ENCODE data around the gene PACRG.

DNA sequence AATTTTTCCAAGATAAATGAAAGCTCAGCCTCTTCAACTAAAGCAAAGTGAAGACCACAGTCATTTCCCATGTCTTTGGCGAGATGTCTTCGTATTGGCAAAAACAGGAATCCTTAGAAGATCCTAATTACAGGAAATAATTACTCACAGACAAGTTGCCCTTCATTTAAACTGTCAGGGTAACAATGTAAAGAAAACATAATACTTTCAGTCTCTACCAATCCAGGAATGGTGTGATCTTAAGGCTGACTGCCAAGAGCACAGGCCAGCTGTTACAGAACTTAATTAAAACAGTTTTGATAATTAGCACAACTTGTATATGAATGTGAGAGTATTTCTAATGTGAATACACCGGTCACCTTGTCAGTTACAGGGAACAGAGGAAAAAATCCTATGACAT is 292.2 kb downstream of the PACRG start:
- TF ChIP-seq, protein P1, sequence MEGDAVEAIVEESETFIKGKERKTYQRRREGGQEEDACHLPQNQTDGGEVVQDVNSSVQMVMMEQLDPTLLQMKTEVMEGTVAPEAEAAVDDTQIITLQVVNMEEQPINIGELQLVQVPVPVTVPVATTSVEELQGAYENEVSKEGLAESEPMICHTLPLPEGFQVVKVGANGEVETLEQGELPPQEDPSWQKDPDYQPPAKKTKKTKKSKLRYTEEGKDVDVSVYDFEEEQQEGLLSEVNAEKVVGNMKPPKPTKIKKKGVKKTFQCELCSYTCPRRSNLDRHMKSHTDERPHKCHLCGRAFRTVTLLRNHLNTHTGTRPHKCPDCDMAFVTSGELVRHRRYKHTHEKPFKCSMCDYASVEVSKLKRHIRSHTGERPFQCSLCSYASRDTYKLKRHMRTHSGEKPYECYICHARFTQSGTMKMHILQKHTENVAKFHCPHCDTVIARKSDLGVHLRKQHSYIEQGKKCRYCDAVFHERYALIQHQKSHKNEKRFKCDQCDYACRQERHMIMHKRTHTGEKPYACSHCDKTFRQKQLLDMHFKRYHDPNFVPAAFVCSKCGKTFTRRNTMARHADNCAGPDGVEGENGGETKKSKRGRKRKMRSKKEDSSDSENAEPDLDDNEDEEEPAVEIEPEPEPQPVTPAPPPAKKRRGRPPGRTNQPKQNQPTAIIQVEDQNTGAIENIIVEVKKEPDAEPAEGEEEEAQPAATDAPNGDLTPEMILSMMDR (IDR thresholded peaks at IDR 0.05), result no peak
- no peak for TF ChIP-seq MXD4 (CRISPR knock-in tag; IDR thresholded peaks at IDR 0.05; ENCODE audit: borderline replicate concordance)
- TF ChIP-seq, protein P2, sequence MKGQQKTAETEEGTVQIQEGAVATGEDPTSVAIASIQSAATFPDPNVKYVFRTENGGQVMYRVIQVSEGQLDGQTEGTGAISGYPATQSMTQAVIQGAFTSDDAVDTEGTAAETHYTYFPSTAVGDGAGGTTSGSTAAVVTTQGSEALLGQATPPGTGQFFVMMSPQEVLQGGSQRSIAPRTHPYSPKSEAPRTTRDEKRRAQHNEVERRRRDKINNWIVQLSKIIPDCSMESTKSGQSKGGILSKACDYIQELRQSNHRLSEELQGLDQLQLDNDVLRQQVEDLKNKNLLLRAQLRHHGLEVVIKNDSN (CRISPR knock-in tag; IDR thresholded peaks at IDR 0.05), result no peak
- TF ChIP-seq, protein P3, sequence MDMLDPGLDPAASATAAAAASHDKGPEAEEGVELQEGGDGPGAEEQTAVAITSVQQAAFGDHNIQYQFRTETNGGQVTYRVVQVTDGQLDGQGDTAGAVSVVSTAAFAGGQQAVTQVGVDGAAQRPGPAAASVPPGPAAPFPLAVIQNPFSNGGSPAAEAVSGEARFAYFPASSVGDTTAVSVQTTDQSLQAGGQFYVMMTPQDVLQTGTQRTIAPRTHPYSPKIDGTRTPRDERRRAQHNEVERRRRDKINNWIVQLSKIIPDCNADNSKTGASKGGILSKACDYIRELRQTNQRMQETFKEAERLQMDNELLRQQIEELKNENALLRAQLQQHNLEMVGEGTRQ (CRISPR knock-in tag; IDR thresholded peaks at IDR 0.05), result no peak
- TF ChIP-seq, protein P4, sequence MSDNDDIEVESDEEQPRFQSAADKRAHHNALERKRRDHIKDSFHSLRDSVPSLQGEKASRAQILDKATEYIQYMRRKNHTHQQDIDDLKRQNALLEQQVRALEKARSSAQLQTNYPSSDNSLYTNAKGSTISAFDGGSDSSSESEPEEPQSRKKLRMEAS (CRISPR knock-in tag; IDR thresholded peaks at IDR 0.05), result no peak
- TF ChIP-seq, protein P5, sequence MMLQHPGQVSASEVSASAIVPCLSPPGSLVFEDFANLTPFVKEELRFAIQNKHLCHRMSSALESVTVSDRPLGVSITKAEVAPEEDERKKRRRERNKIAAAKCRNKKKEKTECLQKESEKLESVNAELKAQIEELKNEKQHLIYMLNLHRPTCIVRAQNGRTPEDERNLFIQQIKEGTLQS (CRISPR knock-in tag; conservative IDR thresholded peaks at IDR 0.05), result no peak
